Loucy (cell line): ENCODE data around the gene PIPOX.

ENCODE experiments used
- CTCF ChIP-seq: fragments of 200-600 bp; sonication (generic); conservative IDR thresholded peaks from 2 replicates; pipeline ENCODE4 v1.5.1; 2014; ENCODE audit warnings: mild to moderate bottlenecking, antibody characterized with exemption, low read length
- EZH2phosphoT487 ChIP-seq: fragments of 200-600 bp; IDR thresholded peaks from 2 replicates; pipeline ENCODE4 v1.6.1; 2018; ENCODE audit warnings: antibody characterized with exemption, mild to moderate bottlenecking, moderate library complexity, borderline replicate concordance

- TF ChIP-seq CTCF, result no peak
- no peak for TF ChIP-seq EZH2phosphoT487
Observed at GRCh38 chr17:29070781-29071180, 27.8 kb downstream of the PIPOX start.
